GM18907 (cell line): Measurements from ENCODE around the gene ANKRD23.

Experiments
- ATAC-seq: cut with Tn5 transposase; IDR thresholded peaks from one replicate; pipeline ENCODE4 v1.9.1; 2021; ENCODE audit warnings: mild to moderate bottlenecking, moderate library complexity; ENCODE audit not compliant: unreplicated experiment

The ANKRD23 gene

GRCh38 chr2:96877631-96878092 lies 33.8 kb upstream of the ANKRD23 start:
- ATAC-seq = no peak

GRCh38 chr2:96877042-96877451 lies 33.2 kb upstream of the ANKRD23 start:
- ATAC-seq = no peak

DNA sequence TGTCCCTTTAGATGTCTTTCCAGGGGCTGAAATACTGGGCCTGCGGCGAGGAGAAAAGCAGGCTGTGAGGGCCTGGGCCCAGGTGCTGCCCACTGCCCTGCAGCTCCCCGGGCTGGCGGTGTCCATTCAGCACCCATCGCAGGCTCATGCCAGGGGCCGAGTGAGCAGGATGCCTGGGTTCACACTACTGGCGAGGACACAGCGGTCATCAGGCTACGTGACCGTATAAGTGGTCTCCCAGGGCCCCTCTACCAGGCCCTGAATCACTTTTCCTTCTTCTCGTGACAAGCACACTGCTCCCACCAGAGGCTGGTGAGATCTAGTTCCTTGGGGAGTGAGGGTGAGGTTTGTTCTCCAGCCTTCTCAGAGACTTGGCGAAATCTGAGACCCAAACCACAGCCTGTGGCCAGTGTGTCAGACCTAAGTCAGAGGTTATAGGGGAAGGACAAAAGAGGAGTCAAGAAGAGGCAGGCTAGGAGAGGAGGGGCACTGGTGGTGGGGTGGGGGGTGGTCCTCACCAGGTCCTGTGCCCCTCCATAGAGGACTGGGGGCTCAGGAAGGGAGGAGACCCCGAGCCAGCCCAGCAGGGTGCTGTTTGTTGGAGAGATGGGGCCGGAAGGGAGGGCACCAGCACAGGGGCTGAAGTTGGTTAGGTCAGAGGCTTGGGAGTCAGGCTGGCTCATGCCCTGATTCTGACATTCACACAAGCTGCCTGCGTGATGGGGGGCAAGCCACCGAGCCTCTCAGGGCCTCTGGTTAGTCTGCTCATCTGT lies 32.6 kb upstream of the ANKRD23 start:
- ATAC-seq = no peak

- no peak for ATAC-seq
Measured at GRCh38 chr2:96875498-96876268, 31.9 kb upstream of the ANKRD23 start.

- ATAC-seq = peak; percentile 61
Measured at GRCh38 chr2:96874198-96874831, 30.5 kb upstream of the ANKRD23 start.

DNA sequence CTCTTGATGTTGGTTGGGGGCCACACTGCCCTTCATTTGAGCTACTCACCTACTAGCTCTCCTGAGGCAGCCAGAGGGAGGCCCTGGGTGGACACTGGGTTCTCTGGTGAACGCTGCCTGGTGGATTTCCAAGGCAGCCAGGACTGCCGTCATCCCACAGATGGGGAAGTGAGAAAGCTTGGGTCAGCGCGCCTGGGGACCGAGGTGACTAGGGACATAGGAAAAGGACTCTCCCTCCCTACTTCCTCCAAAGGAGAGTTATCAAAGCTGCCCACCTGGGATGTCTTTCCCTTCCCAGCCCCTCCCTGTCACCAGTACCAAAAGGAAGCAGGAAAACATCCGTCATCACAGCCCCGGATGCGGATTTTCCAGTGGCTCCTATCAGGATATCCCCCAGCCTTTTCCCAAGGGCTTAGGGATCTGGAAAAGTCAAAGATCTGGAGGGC lies 29.9 kb upstream of the ANKRD23 start:
- no peak for ATAC-seq

GRCh38 chr2:96872591-96873349 lies 28.9 kb upstream of the ANKRD23 start:
- no peak for ATAC-seq

GRCh38 chr2:96870626-96871255 lies 26.9 kb upstream of the ANKRD23 start:
- ATAC-seq = no peak

DNA sequence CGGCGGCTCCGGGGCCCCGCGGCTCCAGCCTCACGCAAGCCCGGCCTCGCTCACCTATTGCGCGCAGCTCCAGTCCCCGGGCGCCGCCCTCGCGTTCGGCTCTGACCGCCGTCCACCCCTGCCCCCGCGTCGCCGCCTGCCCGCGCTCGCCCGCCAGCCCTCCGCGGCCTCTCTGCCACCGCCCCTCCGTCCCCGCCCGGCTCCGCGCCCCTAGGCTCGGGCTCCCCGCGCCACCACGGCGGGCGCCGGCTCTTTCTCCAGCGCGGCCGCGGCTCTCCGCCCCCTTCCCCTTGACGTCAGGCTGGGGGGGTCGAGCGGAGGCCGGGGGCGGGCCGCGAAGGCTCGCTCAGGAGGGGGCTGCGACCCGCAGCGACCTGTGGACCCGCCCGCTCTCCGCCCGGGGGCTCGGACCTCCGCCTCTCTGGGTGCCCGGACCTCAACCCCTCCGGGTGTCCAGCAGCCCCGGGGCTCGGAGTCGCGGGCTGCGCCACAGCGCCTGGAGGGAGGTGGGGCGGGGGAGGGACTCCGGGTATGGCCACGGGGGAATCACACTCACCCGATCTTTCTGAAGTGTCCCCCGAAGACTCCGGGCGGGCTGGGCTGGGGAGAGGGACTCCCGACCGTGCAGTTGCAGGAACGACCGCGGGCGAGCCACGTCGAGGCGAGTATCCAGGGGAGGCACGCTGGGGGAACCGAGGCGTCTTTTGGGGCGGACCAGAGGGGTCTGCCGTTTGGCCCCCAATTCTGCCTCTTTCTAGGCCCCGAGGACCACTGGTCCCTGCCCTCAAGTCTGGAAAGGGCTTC lies 26.2 kb upstream of the ANKRD23 start, which contains the start of gene SEMA4C:
TSS of gene SEMA4C (minus strand) at position 259 of the 804 bp plus-strand sequence. CDS start 2,194 bp downstream, outside the sequence.
- no peak for ATAC-seq

- peak; percentile 8 for ATAC-seq
Measured at GRCh38 chr2:96869281-96869821, 25.5 kb upstream of the ANKRD23 start.

- peak; percentile 43 for ATAC-seq
Measured at GRCh38 chr2:96868555-96869280, 24.9 kb upstream of the ANKRD23 start.

- peak; percentile 24 for ATAC-seq
Measured at GRCh38 chr2:96867756-96868554, 24.1 kb upstream of the ANKRD23 start.

- ATAC-seq = no peak
Measured at GRCh38 chr2:96866986-96867755, 23.4 kb upstream of the ANKRD23 start.

GRCh38 chr2:96866586-96866985 lies 22.8 kb upstream of the ANKRD23 start:
- ATAC-seq = no peak

DNA sequence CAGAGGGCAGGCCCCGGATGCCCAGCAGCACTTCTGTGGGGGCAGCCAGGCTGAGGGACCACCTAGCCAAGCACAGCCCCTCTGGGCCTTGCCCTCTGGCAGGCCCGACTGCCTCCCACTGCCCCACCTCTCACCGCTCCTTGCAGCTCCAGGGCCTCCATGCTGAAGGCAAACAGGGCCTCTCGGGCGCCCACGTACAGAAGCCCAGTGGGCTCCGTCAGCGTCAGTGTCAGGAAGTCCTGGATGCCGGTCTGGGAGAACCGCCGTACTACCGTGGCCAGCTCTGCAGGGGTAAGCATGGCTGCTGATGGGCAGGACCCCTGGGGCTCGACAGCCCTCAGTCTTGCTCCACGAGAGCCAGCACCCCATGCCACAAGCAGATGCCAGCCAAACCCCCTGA lies 22.3 kb upstream of the ANKRD23 start:
- ATAC-seq = no peak

GRCh38 chr2:96865654-96866053 lies 21.8 kb upstream of the ANKRD23 start:
- no peak for ATAC-seq
